HG03108 (cell line): ENCODE data around the gene PCBP3.

ENCODE experiments used
- ATAC-seq: cut with Tn5 transposase; IDR thresholded peaks from one replicate; pipeline ENCODE4 v1.9.1; 2021; ENCODE audit warnings: moderate library complexity; ENCODE audit not compliant: unreplicated experiment

The PCBP3 gene

DNA sequence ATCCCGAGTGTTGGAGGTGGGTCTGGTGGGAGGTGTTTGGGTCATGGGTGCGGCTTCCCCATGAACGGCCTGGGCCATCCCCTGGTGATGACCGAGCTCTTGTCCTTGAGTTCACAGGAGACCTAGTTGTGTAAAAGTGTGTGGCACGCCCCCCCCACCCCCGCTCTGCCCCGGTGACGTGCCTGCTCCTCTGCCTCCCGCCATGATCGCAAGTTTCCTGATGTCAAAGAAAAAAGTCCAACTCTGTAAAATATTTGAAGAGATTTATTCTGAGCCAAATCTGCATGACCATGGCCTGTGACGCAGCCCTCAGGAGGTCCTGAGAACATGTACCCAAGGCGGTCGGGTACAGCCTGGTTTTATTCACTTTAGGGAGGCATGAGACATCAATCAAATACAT is 212.9 kb downstream of the PCBP3 start:
- ATAC-seq: no peak

DNA sequence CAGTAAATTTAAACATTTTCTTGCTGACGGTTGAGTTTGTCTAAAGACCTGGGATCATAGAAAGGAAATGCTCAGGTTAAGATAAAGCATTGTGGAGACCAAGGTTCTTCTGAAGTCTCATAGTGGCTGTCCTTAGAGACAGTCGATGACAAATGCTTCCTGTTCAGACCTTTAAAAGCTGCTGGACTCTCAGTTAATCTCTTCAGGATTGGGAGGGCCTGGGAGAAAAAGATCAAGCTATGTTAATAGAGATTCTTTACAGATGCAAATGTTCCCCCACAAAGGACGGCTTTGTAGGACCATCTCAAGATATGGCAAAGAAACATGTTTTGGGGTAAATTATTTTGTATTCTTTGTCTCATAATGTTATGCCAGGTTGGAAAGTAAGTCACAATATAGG is 213.4 kb downstream of the PCBP3 start:
- ATAC-seq: no peak

DNA sequence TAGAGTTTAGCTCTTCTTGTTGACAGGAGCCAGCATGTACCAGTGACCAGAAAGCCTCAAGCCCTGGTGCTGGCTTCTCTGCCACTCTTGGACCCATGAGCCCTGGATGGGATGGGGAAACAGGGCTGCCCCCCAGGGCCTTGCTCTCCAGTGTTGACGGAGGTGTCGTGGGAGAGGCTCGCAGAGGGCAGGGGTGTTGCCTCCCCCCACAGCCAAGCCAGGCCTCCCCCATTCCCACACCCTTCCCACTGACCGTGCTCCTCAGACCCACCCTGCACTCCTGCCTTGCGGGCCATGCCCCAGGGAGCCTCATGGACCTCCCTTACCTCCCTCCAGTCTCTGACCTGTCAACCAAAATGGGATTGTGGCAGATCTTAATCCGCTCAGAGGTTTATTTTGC is 214.2 kb downstream of the PCBP3 start:
- no peak for ATAC-seq

DNA sequence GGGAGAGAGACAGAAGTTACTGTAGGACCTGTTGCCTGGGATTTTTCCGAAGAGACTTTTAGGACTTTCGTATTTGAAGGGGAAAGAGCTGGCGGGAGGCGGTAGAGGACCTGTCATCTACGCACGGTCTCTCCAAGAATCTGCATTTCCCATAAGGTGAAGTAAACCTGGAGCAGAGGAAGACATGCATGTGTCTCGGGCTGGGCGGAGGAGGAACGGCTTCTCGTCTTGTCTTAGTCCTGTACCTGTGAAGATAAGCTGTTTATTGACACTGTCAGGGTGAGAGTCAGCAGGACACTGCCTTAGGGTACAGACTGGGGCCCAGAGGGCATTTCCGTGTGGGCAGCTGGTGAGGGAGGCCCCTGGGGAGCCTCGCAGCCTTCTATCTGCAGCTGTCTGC is 214.7 kb downstream of the PCBP3 start:
- no peak for ATAC-seq

DNA sequence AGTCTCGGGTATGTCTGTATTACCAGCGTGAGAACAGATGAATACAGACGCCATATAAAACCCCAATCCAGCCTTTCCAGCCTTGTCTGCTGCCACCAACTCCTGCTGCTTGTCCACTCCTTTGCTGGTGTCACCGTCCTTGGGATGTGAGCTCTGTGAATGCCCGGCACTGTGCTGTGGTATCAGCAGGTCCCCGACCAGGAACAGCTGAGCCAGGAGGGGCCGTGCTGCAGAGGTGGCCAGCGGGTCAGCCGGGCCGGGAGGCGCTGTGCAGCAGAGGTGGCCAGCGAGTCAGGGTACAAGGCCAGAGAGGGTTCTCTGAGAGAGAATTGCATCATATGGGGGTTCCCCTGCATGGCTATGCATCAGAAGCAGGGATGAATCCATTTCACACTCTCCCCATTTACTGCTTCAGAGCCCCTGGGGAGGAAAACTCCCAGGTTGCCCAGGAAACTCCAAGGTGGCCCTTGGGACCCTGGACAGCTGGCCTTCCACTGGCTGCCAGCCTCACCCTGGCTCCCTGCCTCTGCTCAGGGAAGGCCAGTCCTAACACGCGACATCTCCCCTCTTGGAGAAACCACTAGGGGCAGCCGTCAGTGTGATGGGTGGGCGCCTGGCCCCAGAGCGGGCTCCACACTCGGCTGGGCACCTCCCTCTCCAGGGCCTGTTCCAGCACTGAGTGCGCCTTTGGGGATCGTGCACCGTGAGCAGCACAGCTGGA is 215.7 kb downstream of the PCBP3 start:
- ATAC-seq: no peak

DNA sequence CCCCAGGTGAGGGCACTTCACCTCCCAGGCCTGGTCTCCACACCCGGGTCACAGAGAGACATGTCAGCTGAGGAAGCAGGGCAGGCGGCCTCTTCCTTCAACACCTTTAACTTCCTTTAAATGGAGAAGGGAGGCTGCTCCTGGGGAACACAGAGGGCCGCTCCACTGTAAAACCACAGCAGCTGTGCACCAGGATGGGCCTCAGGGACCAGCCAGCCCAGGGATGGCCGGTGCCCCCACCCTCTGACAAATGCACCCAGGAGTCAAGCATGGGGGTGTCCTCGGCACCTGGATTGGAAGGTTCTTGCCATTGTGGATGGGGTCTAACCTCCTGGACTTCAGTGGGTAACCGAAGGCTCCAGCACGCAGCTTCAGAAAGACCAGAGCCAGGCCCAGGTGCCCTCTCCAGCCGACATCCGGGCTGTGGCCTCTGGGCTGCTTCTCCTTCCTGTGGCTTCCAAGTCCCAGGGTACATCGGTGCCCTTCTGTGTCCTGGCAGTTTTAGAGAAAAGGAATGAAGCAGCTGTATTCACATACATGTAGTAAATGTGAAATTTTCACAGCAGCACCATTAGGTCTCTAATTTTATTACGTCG is 216.3 kb downstream of the PCBP3 start:
- no peak for ATAC-seq

DNA sequence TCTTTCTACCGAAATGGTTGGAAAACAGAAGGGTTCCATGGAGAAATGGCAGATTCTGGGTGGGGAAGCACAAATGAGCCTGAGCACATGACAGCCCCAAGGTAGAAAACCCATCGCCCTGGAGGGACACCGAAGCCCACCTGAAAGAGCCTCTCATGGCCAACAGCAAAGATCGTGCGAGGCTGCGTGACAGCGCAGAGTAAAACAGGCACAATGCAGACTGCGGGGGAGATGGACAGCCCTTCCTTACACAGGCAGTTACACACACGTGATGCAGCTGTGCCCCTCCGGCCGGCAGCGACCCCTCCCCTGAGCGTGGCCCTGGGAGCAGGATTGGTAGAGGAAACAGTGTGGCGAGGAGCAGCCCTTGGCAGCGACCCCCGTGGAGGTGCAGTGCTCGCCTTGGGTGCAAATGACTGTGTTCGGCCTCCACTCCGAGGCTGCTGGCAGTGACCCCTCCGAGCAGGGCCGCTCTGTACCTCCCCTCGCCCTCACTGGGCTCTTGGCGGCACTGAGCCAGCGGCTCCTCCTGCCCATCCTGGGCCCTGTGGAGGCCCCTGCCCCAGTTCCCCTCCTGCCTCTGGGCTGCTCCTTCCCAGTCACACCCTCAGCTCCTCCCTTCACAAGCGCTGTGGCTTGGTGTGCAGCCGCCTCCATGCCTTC is 217.1 kb downstream of the PCBP3 start:
- ATAC-seq: no peak

DNA sequence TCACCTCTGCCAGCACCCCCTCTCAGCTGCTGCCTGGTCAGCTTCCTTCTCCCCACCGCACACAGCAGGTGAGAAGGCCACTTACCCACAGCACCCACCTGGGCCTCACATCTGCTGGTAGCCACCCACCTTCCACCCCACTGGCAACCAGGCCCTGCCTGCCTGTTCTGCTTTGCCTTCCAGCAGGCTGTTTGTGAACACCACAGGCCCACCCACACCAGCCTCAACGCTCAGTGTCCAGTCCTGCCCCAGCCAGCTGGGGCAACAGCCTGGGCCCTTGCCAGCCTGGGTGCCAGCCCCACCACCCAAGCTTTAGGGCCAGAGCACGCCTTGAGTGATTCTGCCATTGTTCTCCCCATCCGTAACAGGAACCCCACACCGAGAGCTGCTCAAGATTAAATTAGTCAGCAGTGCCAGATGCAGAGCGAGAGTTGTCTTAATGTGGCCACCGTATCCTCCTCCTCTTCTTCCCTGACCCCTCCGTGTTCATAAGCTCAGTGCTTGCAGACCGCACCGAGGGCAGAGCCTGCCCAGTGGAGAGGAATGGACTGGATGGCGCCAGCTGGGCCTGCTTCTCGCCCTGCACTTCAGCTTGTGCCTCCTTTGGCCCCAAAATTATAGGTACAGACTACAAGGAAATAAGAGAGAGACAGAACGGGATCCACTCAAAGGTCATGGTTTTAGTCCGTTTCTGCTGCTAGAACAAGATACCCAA is 217.8 kb downstream of the PCBP3 start:
- no peak for ATAC-seq

DNA sequence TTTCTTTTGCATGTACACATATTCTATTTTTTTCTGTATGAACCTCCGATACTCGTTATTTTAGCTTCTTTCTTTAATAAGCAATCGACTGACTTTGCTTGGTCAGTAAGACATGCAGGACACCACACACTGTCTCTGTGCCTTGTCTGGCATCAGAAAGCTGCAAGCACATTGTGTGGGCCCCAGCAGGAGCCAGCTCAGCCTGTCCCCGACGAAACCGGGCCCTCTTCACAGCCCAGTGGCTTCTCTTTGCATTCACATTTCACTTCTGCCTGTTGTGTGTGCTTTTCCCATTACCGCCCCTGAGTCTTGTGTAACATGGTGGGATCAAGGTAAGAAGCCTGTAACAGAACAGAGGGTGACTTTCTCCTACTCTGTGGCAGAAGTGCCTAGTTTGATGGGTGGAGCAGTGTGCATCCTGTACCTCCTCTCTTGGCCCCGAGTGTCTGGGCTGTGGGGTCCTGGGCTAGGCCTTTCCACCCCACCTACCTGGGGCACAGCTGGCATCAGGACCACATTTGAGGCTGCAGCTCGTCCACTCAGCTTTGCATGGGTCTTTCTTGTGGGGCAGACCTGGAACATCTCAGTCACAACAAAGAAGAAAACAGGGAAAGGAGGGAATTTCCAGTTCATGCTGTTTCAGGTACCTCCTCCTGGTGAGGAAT is 219.2 kb downstream of the PCBP3 start:
- no peak for ATAC-seq

DNA sequence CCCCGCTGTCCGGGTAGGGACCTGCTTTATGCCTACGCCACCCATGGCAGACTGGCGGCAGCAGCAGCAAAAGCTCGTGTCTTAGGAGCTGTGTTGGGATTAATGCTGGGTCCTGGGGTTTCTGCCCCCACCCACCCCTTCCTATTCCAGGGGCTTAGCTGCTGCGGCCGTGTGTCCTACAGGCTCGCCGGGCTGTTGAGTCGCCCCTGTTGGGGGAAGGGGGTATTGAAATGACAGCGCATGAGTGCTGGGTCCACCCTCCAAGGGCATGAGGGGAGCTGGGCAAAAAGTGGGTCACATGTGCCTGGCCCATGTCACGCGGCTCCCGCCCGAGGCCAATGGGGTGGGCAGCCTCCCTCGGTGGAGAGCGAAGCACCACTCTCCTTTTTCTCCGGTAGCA is 219.7 kb downstream of the PCBP3 start:
- ATAC-seq: no peak

DNA sequence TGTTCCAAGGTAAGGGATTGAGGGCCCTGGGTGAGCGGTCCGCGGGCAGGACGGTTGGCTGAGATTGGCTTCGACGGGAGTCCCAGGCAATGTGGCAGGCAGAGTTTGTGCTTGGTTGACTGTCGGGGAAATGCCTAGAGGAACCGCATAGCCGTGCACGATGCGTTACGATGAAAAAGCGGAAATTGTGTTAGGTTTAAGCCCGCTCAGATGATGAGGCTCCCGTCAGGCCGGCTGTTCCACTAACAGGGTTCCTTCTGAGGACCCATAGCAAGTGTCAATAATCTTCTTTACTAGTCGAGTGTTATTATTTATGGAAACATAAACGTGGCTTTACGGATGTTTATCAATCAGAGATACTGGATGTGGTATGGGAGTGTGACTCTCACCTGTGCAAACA is 220.2 kb downstream of the PCBP3 start:
- ATAC-seq: no peak

DNA sequence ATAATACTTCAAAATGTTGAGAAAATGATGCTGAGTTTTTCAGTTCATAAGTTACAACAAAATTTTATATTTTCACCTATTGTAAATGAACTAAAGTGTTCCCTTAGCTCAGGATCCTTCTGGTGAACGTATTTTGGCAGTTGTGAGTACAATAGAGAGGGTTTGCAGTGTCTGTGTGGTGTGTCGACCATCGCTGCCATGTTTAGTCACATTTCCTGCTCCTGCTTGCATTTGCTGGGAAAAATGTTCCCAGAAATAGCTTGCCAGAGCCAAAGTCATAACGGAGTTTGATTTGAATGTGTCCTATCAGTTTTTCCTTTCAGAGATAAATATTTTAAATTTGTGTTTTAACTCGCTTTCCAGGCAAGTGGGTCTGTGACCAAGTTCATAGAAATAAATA is 220.9 kb downstream of the PCBP3 start:
- ATAC-seq: no peak

DNA sequence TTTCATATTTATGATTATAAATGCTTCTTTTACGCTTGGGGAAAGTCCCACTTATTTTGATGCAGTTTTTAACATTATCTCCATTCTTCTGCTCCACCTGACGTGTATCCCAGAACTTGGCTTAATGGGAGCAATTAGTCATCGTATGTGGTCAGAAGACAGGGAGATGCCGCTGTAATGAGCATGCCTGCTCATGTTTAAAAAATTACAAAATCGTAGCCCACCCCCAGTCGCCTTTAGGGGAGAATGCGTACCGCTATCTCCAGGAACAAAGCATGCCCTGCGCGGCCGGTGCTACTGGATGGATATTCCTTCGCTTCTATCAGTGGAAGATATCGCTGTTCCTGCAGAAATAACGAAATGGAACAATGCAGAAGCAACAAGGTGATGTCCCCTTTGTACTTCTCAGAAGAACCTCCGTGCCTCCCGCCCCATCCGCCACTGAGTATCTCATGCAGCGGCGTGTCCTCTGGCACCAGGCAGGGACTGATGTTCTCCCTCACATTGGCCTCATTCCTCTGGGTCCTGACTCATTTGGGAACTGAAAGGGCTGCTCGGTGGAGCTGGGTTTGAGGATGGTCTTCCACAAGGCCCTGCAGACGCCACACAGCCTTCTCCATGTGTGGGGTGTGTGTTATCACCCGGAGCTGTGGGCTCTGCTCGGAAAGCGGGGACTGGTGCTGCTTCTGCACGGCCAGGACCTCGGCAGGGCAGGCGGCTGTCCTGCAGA is 221.7 kb downstream of the PCBP3 start:
- ATAC-seq: no peak

DNA sequence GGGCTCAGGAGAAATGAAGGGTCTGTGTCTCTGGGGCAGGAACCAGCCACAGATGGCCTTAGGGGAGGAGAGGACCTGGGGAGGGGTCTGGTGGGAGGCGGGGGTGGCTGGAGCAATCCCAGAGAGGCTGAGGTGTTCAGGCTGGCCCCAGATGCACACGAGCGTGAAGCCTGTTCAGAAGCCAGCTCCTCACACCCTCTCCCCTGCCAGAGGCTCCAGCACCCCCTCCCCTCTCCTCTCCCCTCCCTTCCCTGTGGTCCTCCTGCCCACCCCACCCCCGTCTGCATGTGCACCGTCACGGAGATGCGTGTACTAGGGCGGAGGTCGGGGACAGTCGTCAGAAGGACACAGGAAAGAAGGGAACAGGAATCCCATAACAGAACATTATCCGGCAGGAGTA is 223.0 kb downstream of the PCBP3 start:
- ATAC-seq: no peak

DNA sequence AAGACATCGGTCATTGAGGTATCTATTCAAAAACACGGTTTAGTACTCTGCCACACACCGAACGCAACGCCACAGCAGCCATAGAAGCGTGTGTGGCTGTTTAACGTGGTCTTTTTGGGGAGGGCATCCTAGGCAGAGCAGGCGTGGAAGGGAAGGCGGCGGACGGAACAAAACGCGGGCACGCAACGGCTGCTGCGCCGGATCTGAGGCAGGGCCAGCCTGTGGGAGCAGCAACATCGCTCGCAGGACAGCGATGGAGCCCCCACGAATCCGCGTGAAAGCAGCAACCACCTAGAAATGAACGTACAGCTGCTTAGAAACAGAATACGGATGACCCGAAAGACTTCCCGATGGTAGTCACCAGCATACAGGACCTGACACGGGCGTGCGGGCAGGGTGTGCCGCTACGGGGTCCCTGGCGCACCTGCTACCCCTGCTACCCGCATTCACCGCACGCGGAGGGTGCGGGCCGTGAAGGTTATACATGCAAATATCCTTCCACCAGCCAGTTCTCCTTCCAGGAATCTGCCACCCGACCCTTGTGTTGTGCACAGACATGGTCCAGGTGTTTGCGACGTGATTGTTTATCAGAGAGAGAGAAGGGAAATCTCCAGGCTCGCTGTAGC is 223.6 kb downstream of the PCBP3 start:
- ATAC-seq: no peak

DNA sequence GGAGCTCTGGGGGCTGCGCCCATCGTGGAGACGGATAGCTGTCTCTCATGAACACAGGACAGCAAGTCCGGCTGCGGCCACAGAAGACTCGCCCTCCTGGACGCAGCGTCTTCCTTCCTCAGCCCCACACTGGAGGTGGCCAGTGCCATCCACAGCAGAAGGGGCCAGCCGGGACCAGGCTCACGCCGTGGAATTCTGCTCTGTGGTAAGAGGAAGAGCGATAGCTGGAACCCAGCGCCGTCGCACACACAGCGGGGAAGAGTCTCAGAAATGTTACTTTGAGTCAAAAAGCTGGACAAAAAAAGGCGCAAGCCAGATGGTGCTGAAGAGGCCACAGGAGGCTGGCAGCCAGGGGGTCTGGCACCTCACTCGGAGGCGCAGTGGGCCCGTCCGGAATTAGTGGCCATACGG is 224.2 kb downstream of the PCBP3 start:
- ATAC-seq: no peak

DNA sequence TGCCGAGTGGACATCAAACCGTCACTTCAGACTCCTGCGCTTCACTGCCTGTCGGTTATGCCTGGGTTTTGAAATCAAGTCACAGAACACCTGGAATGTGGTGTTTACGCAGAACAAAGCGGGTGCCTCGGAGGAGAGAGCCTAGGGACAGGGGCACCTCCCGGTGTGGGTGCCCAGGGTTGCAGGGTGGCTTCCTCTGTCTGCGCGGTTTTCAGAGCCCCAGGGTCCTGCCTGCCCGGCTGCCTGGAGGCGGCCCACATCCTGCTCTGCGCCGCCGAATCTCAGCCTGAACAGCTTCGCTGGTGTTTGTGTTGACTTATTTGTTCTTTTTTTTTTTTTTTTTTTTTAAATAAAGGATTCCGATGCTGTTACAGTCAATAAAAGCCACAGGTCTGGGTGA is 224.6 kb downstream of the PCBP3 start:
- no peak for ATAC-seq

DNA sequence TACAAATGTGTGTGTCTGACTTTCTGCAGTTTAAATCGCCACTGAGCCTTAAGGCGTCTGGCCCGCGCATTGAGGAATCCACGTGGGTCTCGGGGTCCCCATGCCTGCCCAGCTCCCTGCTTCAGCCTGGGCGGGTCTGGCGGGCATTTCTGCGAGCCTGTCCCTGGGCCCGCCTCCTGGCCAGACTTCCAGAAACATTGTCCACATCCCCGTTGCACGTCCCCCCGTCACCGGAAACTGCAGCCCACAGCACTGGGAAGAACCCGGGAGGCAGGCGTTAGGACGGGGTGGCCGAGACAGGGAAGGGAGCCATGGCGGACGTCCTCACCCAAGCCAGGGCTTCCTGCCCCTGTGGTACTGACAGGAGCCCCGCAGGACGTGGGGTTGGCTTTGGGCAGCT is 225.0 kb downstream of the PCBP3 start:
- no peak for ATAC-seq

DNA sequence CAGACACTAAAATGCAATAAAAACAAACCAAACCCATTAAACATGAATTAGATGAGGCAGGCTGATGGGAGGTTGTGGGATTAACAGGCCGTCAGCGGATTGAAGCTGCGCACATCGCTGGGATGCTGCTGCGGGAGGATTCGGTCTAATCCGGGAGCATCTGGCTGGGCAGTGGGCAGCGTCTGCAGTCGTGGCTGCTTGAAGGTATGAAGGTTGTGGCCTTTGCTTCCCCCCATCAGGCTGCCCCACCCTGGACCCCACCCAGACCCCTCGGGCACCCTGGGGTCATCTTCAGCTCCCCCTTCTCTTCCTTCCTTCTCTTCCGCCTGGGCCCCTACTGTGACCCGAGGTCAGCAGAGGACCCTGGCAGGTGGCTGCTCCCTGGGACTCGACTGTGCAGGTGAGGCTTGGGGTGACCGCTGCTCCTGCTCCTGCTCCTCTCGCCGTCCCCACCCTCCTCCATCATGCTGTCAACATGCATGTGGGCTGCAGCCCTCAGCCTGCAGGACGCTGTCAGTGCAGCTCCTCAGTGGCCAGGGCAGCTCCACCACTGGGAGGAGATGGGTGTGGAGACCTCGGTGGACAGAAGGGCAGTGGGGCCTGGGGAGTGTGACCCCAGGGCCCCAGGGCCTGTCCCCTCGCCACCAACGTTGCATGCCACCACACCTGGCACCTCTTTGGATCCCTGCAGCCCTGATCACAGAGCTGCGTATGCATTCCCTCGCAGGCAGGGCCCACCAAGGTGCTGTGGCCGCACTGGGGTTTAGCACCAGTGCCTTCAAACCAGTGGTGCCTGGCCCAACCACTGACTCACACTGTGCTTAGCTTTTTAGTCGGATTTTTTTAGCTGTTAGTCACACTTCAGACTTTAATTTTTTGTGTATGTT is 225.8 kb downstream of the PCBP3 start:
- ATAC-seq: no peak
